Right cardiac atrium (tissue), 5 donors: Measurements from ENCODE around the gene PBRM1. TPM values are rescaled to one million over a fixed set of nuclear protein-coding genes. Genes with fewer than 3 reads are reported as not detected.

Source experiments
- ATAC-seq, 2 donors: fragments of 200-7000 bp; cut with Tn5 transposase; one replicate each; pipeline versions ENCODE4 v1.8.0 to v1.9.1; 2020; ENCODE audit warnings: moderate library complexity in 2 of 2, mild to moderate bottlenecking in 1 of 2
- DNase-seq, 3 donors: peaks; one replicate each; pipeline ENCODE4 v3.0.0-alpha.2; 2020
- H3K27ac ChIP-seq: one replicate; pipeline ENCODE4 v1.5.1; 2013; ENCODE audit warnings: mild to moderate bottlenecking, low read length, control low read depth, moderate library complexity
- H3K27me3 ChIP-seq: one replicate; pipeline ENCODE4 v1.6.1; 2013; ENCODE audit not compliant: control insufficient read depth, insufficient read depth
- H3K4me1 ChIP-seq: one replicate; pipeline ENCODE4 v1.6.1; 2013; ENCODE audit warnings: low read length; ENCODE audit not compliant: control insufficient read depth, insufficient read depth
- H3K4me3 ChIP-seq: one replicate; pipeline ENCODE4 v1.5.1; 2013; ENCODE audit warnings: low read length, control low read depth
- H3K9me3 ChIP-seq: one replicate; pipeline ENCODE4 v1.6.1; 2013; ENCODE audit warnings: low read length; ENCODE audit not compliant: control insufficient read depth
- WGBS: extraction: QIAGEN DNeasy Blood & Tissue Kit; methylation state at CpG from one replicate; pipeline ENCODE4 v1.1.7; 2013; 5-methylcytosine and 5-hydroxymethylcytosine counted together
- intact Hi-C, 4 donors: fragments of 100-400 bp; cut with DNase I; formaldehyde crosslinking; loops; one replicate each; pipeline versions ENCODE4 v1.11.0 to v1.14.0; 2022 to 2023
- polyA plus RNA-seq: library from polyadenylated mRNA; stranded (reverse); fragments of 200-250 nt; gene quantifications from one replicate; pipeline ENCODE4 v1.2.3, GENCODE V29; 2013
- total RNA-seq, 4 donors: library from RNA; stranded (reverse); fragmentation: NEBNext Ultra II Directional; extraction: Animal tissue kit (Norgen Biotek cat#: 25700); gene quantifications; one replicate each; pipeline ENCODE4 v1.2.1, GENCODE V29; 2021
- donor health status: healthy with polysubstance abuse.
- donor health status: DM: no; HTN: yes; CAD: no.
- donor health status: DM: no; HTN: no; CAD: no.
- donor health status: DM: no; HTN: yes; CAD: no; lungs with severe emphysema.
- donor health status: DM: yes; HTN: yes; CAD: no.

PBRM1 gene
- total and polyA plus RNA-seq, 5 donors = 10.0 to 56.8 (median 55.1) TPM

DNA sequence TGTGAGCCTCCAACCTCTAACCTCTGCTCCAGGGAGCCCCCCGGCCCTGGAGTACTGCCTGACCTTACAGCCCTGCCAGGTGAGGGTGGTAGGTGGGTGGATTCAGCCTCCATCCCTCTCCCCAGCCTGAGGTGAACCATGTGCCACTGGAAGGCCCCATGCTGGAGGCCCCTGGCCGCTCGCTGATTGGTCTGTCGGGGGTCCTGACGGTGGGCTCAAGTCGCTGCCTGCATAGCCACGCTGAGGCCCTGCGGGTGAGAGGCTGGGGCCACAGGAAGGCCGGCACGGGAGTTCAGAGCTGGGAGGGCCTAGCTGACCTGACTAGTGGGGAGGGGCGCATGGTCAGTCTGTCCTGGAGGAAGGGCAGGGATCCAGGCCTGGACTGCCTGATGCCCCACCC is 171.1 kb downstream of the PBRM1 start:
- intact Hi-C loops = no loop called here
- DNase-seq (no peak), ATAC-seq (peak in 1 of 2 donors; percentile 32)
- 84% methylated on average over 11 of the region's 11 CpGs for WGBS
- Histone ChIP-seq H3K27me3 (no peaks in the 10 kb centered on the region), H3K9me3 (no peaks in the 10 kb centered on the region), H3K27ac (no peak overlapping the region), H3K4me3 (no peak overlapping the region), H3K4me1 (no peaks in the 10 kb centered on the region)

DNA sequence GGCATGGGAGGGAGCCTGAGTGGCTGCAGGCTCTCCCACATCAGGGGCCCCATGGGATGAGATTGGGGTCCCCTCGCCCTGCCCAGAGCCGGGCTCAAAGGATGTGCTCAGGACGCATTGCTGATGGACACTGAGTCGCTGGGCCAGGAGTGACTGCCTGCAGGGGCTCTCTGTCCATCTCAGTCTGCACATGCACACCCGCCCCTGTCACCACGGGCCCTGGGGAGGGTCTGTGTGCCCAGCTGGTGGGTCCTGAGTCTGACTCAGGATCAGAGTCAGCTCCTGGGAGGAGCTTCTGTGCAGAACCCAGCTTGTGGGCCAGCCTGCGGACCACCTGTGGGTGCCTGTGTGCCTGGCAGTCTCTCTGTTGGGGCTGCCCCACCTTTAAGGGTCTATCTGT is 172.4 kb downstream of the PBRM1 start:
- intact Hi-C loops = no loop called here
- DNase-seq = no peak
- Histone ChIP-seq H3K27ac (no peak overlapping the region), H3K9me3 (no peaks in the 10 kb centered on the region), H3K4me3 (no peak overlapping the region), H3K4me1 (no peaks in the 10 kb centered on the region), H3K27me3 (no peaks in the 10 kb centered on the region)
- ATAC-seq = no peak
- WGBS = 94% methylated on average over 7 of the region's 7 CpGs

DNA sequence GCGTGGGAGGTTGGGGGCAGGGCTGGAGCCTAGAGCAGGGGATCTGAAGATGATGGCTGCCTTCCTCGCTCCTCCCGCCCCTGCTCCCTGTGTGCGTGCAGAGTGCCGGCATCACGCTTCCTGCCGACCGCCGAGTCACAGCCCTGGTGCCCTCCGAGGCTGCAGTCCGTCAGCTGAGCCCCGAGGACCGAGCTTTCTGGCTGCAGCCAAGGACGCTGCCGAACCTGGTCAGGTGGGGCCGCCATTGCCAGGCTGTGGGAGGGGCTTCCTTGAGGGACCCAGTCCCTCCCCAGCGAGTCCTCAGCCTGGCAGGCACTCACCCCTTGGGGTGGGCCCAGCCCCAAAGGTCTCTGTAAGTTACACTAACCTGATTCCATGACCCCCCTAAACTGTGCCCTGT is 173.0 kb downstream of the PBRM1 start:
- WGBS = 80% methylated on average over 17 of the region's 17 CpGs

GRCh38 chr3:52512105-52512504 is 173.6 kb downstream of the PBRM1 start:
- Histone ChIP-seq H3K4me3 (no peak overlapping the region), H3K9me3 (no peaks in the 10 kb centered on the region), H3K27ac (no peak overlapping the region), H3K27me3 (no peaks in the 10 kb centered on the region), H3K4me1 (no peaks in the 10 kb centered on the region)
- 66% methylated on average over 8 of the region's 8 CpGs for WGBS
- no peak for ATAC-seq
- no peak for DNase-seq
- intact Hi-C loops = no loop called here

More for the DNA sequence above, 173.0 kb downstream of the PBRM1 start:
- no peaks in the 10 kb centered on the region for H3K4me1 ChIP-seq
- no peak overlapping the region for H3K4me3 ChIP-seq
- intact Hi-C loops = no loop called here
- no peaks in the 10 kb centered on the region for H3K9me3 ChIP-seq
- H3K27me3 ChIP-seq = no peaks in the 10 kb centered on the region
- no peak overlapping the region for H3K27ac ChIP-seq
- ATAC-seq (no peak), DNase-seq (no peak)

DNA sequence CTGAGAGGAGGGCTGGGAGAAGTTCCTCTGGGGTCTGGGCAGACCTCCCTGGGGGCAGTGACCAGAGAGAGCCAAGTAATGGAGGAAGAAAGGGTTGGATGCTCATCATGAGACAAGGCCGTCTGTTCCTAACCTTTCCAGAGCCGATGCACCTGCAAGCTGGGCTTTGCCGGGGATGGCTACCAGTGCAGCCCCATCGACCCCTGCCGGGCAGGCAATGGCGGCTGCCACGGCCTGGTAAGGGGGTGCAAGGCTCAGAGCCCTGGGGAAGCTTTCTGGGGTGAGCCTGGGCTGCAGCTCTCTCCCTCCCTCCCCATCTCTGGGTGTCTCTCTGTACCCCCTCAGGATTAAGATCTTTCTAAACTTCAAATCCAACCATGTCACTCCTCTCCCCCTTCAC is 174.2 kb downstream of the PBRM1 start:
- H3K27me3 ChIP-seq = no peaks in the 10 kb centered on the region
- ATAC-seq (no peak), DNase-seq (no peak)
- no peaks in the 10 kb centered on the region for H3K9me3 ChIP-seq
- intact Hi-C loops = no loop called here
- H3K4me3 ChIP-seq = no peak overlapping the region
- no peak overlapping the region for H3K27ac ChIP-seq
- H3K4me1 ChIP-seq = no peaks in the 10 kb centered on the region
- 87% methylated on average over 7 of the region's 7 CpGs for whole genome bisulfite sequencing

DNA sequence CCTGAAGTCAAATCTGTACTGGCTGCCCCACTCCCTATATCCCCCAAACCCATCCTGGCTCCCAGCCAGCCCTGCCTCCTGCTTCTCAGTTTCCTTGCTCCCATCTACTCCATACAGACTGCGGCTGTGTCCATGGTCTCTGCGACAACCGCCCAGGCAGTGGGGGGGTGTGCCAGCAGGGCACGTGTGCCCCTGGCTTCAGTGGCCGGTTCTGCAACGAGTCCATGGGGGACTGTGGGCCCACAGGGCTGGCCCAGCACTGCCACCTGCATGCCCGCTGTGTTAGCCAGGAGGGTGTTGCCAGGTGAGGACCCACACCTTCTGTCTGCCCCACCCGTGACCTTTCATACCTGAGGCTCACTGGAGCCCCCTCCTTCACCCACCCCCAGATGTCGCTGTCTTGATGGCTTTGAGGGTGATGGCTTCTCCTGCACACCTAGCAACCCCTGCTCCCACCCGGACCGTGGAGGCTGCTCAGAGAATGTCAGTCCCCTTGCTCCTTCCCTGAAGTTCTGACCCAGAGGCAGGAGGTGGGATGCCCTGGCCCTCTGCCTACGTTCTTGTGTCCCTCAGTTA is 175.9 kb downstream of the PBRM1 start:
- DNase-seq = no peak
- ATAC-seq = no peak
- H3K27ac ChIP-seq = no peak overlapping the region
- intact Hi-C loops = no loop called here
- H3K9me3 ChIP-seq = no peaks in the 10 kb centered on the region
- H3K4me1 ChIP-seq = no peaks in the 10 kb centered on the region
- no peak overlapping the region for H3K4me3 ChIP-seq
- no peaks in the 10 kb centered on the region for H3K27me3 ChIP-seq
- 76% methylated on average over 12 of the region's 12 CpGs for WGBS

- ATAC-seq (no peak), DNase-seq (no peak)
- Histone ChIP-seq H3K4me1 (no peaks in the 10 kb centered on the region), H3K27me3 (no peaks in the 10 kb centered on the region), H3K9me3 (no peaks in the 10 kb centered on the region), H3K27ac (no peak overlapping the region), H3K4me3 (no peak overlapping the region)
- 82% methylated on average over 5 of the region's 5 CpGs for whole genome bisulfite sequencing
- intact Hi-C loops = no loop called here
Observed at GRCh38 chr3:52507359-52507758, 178.4 kb downstream of the PBRM1 start.

GRCh38 chr3:52506266-52506966 is 179.3 kb downstream of the PBRM1 start:
- intact Hi-C loops = no loop called here
- H3K4me3 ChIP-seq = no peak overlapping the region
- DNase-seq (no peak), ATAC-seq (no peak)
- H3K27me3 ChIP-seq = no peaks in the 10 kb centered on the region
- no peaks in the 10 kb centered on the region for H3K9me3 ChIP-seq
- H3K4me1 ChIP-seq = no peaks in the 10 kb centered on the region
- WGBS = 79% methylated on average over 27 of the region's 27 CpGs
- H3K27ac ChIP-seq = no peak overlapping the region

- WGBS = 87% methylated on average over 10 of the region's 10 CpGs
- DNase-seq (no peak), ATAC-seq (no peak)
- no peaks in the 10 kb centered on the region for H3K9me3 ChIP-seq
- H3K4me3 ChIP-seq = no peak overlapping the region
- no peaks in the 10 kb centered on the region for H3K4me1 ChIP-seq
- intact Hi-C loops = no loop called here
- no peaks in the 10 kb centered on the region for H3K27me3 ChIP-seq
- H3K27ac ChIP-seq = no peak overlapping the region
Observed at GRCh38 chr3:52504977-52505376, 180.7 kb downstream of the PBRM1 start.

DNA sequence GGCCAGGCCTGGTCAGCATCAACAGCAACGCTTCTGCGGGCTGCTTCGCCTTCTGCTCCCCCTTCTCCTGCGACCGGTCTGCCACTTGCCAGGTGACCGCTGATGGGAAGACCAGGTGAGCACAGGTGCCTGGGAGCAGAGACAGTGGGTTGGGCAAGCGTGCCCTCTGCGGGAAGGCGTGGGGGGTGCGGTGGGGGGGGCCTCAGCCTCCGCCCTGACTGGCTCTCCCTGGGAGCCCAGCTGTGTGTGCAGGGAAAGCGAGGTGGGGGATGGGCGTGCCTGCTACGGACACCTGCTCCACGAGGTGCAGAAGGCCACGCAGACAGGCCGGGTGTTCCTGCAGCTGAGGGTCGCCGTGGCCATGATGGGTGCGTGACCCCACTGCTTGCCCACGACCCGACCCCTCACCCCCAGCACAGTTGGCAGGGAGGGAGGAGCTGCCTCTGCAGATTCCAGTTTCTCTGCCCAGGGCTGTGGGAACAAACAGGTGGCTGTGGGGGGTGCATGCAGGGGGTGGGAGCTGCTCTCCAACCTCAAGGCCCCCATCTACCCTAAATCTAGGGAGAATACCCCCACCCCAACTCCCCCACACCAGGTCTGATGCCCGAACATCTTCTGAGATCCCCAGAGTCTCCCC is 181.8 kb downstream of the PBRM1 start:
- 67% methylated on average over 23 of the region's 23 CpGs for WGBS
- intact Hi-C loops = no loop called here
- Histone ChIP-seq H3K4me1 (no peaks in the 10 kb centered on the region), H3K4me3 (no peak overlapping the region), H3K9me3 (no peaks in the 10 kb centered on the region), H3K27ac (no peak overlapping the region), H3K27me3 (no peaks in the 10 kb centered on the region)
- ATAC-seq (no peak), DNase-seq (no peak)

DNA sequence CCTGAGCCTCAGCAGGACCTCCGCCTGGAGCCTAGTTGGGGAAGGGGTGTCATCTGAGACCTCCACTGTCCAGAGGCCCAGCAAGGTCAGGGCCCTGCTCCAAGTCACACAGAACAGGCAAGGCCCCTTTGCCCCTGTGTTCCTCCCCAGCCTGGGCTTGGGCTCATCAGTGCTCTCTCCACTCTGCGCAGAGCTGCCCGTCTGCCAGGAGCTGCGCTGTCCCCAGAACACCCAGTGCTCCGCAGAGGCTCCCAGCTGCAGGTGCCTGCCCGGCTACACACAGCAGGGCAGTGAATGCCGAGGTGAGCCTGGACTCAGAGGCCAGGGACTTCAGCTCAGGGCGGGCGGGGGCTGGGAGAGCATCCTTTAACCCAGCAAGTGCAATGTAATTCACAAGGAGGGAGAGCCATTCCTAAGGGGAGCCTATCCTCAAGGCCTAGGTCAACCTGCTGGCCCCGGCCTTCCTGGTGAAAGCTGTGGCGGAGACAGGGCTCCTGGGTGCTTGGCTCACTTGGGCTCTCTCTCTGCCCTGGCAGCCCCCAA is 182.8 kb downstream of the PBRM1 start:
- Histone ChIP-seq H3K27ac (no peak overlapping the region), H3K27me3 (no peaks in the 10 kb centered on the region), H3K9me3 (no peaks in the 10 kb centered on the region), H3K4me1 (no peaks in the 10 kb centered on the region), H3K4me3 (no peak overlapping the region)
- 92% methylated on average over 11 of the region's 11 CpGs for WGBS
- DNase-seq (no peak), ATAC-seq (no peak)
- intact Hi-C loops = no loop called here
